HS-5 (cell line): ENCODE data around the gene DHRS2.

Experiments
- DNase-seq: peaks from one replicate; pipeline ENCODE4 v3.0.0-alpha.2; 2012; ENCODE audit warnings: low read depth

DHRS2 gene

GRCh38 chr14:23694085-23694948 lies 58.2 kb downstream of the DHRS2 start:
- DNase-seq: no peak
